Naive thymus-derived CD4-positive, alpha-beta T cell (primary cell): Measurements from ENCODE around the gene ICAM3. TPM values are rescaled to one million over a fixed set of nuclear protein-coding genes. Genes with fewer than 3 reads are reported as not detected.
"Not testable (repeated sequence)": the region's sequence is repeated elsewhere in the genome, so short reads cannot be mapped to it uniquely, and the experiment has no call there.

Experiments
- ATAC-seq: fragments of 150-1000 bp; cut with Tn5 transposase; 2 replicates; pipeline ENCODE4 v1.10.0; 2021; ENCODE audit warnings: mild to moderate bottlenecking, moderate library complexity
- CTCF ChIA-PET: fragments of 350-600 bp; sonication (Branson Sonifier 250); formaldehyde crosslinking; loops from one replicate; lab custom pipeline; 2021; ENCODE audit warnings: antibody characterized with exemption; lab: Charles Lee
- POLR2A ChIA-PET: fragments of 350-600 bp; sonication (Branson Sonifier 250); formaldehyde crosslinking; loops from one replicate; lab custom pipeline; 2021; ENCODE audit warnings: antibody characterized with exemption, inconsistent platforms; lab: Charles Lee
- DNase-seq, 9 donors: peaks; one replicate each; pipeline versions ENCODE4 v3.0.0 to v3.0.0-alpha.2; 2020 to 2022; ENCODE audit warnings: mixed read lengths in 1 of 9
- H3K27ac ChIP-seq: one replicate; pipeline ENCODE4 v1.7.0; 2013; ENCODE audit warnings: mild to moderate bottlenecking, low read depth, low read length, moderate library complexity
- H3K27me3 ChIP-seq, 2 donors: one replicate each; pipeline ENCODE4 v1.7.0; 2013; ENCODE audit warnings: low read length in 2 of 2, mild to moderate bottlenecking in 2 of 2, moderate library complexity in 2 of 2; ENCODE audit not compliant: control insufficient read depth in 2 of 2, insufficient read depth in 2 of 2
- H3K36me3 ChIP-seq, 3 experiments: 1 replicate in 2 of 3; 2 replicates in 1 of 3; pipeline ENCODE4 v1.7.0; 2013; ENCODE audit warnings: low read length in 3 of 3, mild to moderate bottlenecking in 3 of 3, moderate library complexity in 1 of 3; ENCODE audit not compliant: insufficient read depth in 3 of 3, control insufficient read depth in 2 of 3
- H3K4me1 ChIP-seq, 2 donors: one replicate each; pipeline ENCODE4 v1.7.0; 2013; ENCODE audit warnings: low read length in 2 of 2, mild to moderate bottlenecking in 2 of 2, moderate library complexity in 1 of 2; ENCODE audit not compliant: control insufficient read depth in 2 of 2, insufficient read depth in 2 of 2
- H3K4me3 ChIP-seq: 2 replicates; pipeline ENCODE4 v1.7.0; 2013; ENCODE audit warnings: mild to moderate bottlenecking, low read length
- H3K9me3 ChIP-seq, 3 experiments: 1 replicate in 2 of 3; 2 replicates in 1 of 3; pipeline ENCODE4 v1.7.0; 2013; ENCODE audit warnings: low read length in 3 of 3; ENCODE audit not compliant: control insufficient read depth in 2 of 3
- H3K27ac Mint-ChIP-seq, 9 donors: one replicate each; pipeline ENCODE4 v1.8.0; 2020 to 2022; ENCODE audit warnings: mixed read lengths in 9 of 9, mild to moderate bottlenecking in 8 of 9, moderate library complexity in 5 of 9, inconsistent platforms in 2 of 9
- H3K27me3 Mint-ChIP-seq, 5 donors: one replicate each; pipeline ENCODE4 v1.8.0; 2021 to 2022; ENCODE audit warnings: mixed read lengths in 5 of 5, mild to moderate bottlenecking in 1 of 5
- H3K36me3 Mint-ChIP-seq, 5 donors: one replicate each; pipeline ENCODE4 v1.8.0; 2020 to 2022; ENCODE audit warnings: mixed read lengths in 5 of 5, mild to moderate bottlenecking in 3 of 5, inconsistent platforms in 1 of 5
- H3K4me1 Mint-ChIP-seq, 7 donors: one replicate each; pipeline ENCODE4 v1.8.0; 2020 to 2022; ENCODE audit warnings: mixed read lengths in 7 of 7, mild to moderate bottlenecking in 3 of 7, inconsistent platforms in 1 of 7
- H3K4me3 Mint-ChIP-seq, 10 donors: one replicate each; pipeline ENCODE4 v1.8.0; 2020 to 2022; ENCODE audit warnings: mild to moderate bottlenecking in 10 of 10, mixed read lengths in 10 of 10, moderate library complexity in 6 of 10, inconsistent platforms in 2 of 10
- H3K9me3 Mint-ChIP-seq, 11 donors: one replicate each; pipeline ENCODE4 v1.8.0; 2020 to 2022; ENCODE audit warnings: mixed read lengths in 11 of 11, mild to moderate bottlenecking in 4 of 11, inconsistent platforms in 1 of 11, moderate library complexity in 1 of 11
- intact Hi-C, 2 donors: fragments of 100-400 bp; cut with micrococcal nuclease; formaldehyde crosslinking; loops; one replicate each; pipeline ENCODE4 v1.15.1; 2023
- polyA plus RNA-seq, 2 donors: library from polyadenylated mRNA; unstranded; fragments of 300-500 nt; fragmentation: Illumina TruSeq; gene quantifications; one replicate each; pipeline ENCODE4 v1.2.3, GENCODE V29; 2021
- total RNA-seq, 6 experiments: library from RNA in 5 of 6; stranded (reverse) in 5 of 6; gene quantifications; 1 replicate in 5 of 6; 2 replicates in 1 of 6; pipeline ENCODE4 v1.2.3 and lab custom pipeline; 2021 to 2026

ICAM3 gene
- total and polyA plus RNA-seq, 7 experiments from 2014 or later: 165 to 244 (median 195) TPM

DNA sequence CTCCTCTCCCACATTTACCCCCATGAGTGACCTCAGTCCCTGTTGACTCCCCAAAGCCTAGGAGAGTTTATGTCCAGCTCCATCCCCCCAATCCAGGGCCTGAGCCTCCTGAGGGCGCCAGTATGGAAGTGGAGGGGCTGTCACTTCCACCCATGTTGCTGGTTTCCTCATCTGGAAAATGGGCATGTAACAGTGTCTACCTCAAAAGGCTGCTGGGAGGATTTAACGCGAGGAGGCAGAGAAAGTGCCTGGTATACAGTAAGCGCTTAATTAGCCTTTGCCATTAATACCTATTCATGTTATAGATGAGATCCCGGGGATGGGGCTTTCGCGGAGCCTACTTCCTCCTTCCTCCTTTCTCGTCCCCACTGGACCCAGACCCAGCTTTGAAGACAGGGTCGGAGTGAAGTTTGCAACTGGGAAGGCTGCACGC is 40.5 kb upstream of the ICAM3 start:
- H3K9me3 ChIP-seq: no peaks in the 10 kb centered on the region
- peak overlapping the region; percentile 84 for H3K27ac ChIP-seq
- H3K36me3 ChIP-seq: peaks cover 0 to 21% (median 0%) of the 10 kb centered on the region in 3 experiments
- no peak for DNase-seq
- peaks cover 0 to 3% (median 0%) of the 10 kb centered on the region in 5 donors for H3K27me3 Mint-ChIP-seq
- peak overlapping the region; percentile 94 for H3K4me3 ChIP-seq
- H3K9me3 Mint-ChIP-seq: peaks cover 0 to 7% (median 0%) of the 10 kb centered on the region in 11 donors
- intact Hi-C loops: loop anchor here (1.0 to 10.0 kb wide), 7 partner anchors 23 to 445 kb away; partner anchors contain the start of genes CDC37 (in 2 of the 2), ICAM1 (in 2 of the 2), RAVER1 (in 2 of the 2) and DNMT1 (in 1 of the 2)
- H3K4me1 Mint-ChIP-seq: peaks cover 14 to 34% (median 25%) of the 10 kb centered on the region in 7 donors
- peaks cover 5 to 10% of the 10 kb centered on the region in 2 donors for H3K4me1 ChIP-seq
- peak overlapping the region; percentile 93 to 99 (median 94) for H3K4me3 Mint-ChIP-seq
- ATAC-seq: no peak
- ChIA-PET CTCF (interaction anchor here (0.6 to 1.9 kb wide), 6 partner anchors 9 to 121 kb away, joined by 3 to 10 read pairs (median 3); partner anchors contain the start of gene ICAM1), POLR2A (interaction anchor here (0.9 to 2.3 kb wide), 6 partner anchors 9 to 237 kb away, joined by 3 to 10 read pairs (median 4); partner anchors contain the start of genes CDC37 and RAVER1)
- peak overlapping the region; percentile 88 to 97 (median 93) for H3K27ac Mint-ChIP-seq
- H3K36me3 Mint-ChIP-seq: peaks cover 4 to 17% (median 15%) of the 10 kb centered on the region in 5 donors
- no peaks in the 10 kb centered on the region for H3K27me3 ChIP-seq

DNA sequence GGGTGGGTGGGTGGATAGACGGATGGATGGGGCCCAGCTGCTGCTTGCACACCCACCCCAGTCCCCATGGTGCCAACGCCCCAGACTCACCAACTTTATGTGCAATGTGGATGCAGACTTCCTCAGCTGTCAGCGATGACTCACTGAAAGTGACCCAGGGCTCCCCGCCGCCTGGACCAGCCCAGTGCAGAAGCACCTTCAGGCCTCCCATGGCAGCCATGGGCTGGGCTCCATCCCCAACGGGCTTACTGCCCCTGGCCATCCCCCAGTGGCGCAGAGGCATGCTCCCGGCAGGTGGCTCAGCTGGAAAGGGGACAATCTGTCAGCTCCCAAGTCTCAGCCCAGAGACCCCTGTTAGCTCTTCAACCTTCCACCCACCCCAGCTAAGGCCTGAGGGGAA is 38.7 kb upstream of the ICAM3 start:
- Histone ChIP-seq H3K4me3 (no peak overlapping the region), H3K27me3 (no peaks in the 10 kb centered on the region), H3K36me3 (peaks cover 0 to 28% (median 0%) of the 10 kb centered on the region in 3 experiments), H3K9me3 (no peaks in the 10 kb centered on the region), H3K27ac (no peak overlapping the region), H3K4me1 (peaks cover 5 to 10% of the 10 kb centered on the region in 2 donors)
- ATAC-seq (no peak), DNase-seq (no peak)
- Mint-ChIP-seq H3K4me3 (peak overlapping the region in 2 of 10 donors; percentile 20 to 43), H3K9me3 (peaks cover 0 to 7% (median 0%) of the 10 kb centered on the region in 11 donors), H3K36me3 (peaks cover 4 to 20% (median 17%) of the 10 kb centered on the region in 5 donors), H3K27ac (peak overlapping the region in 4 of 9 donors; percentile 9 to 56 (median 40)), H3K4me1 (peaks cover 14 to 35% (median 26%) of the 10 kb centered on the region in 7 donors), H3K27me3 (peaks cover 0 to 3% (median 0%) of the 10 kb centered on the region in 5 donors)
- POLR2A ChIA-PET: no interaction called here
- intact Hi-C loops: no loop called here
- CTCF ChIA-PET: interaction anchor here (0.7 kb wide), 1 partner anchor 10 kb away, joined by 3 read pairs; no protein-coding TSS in a partner anchor

DNA sequence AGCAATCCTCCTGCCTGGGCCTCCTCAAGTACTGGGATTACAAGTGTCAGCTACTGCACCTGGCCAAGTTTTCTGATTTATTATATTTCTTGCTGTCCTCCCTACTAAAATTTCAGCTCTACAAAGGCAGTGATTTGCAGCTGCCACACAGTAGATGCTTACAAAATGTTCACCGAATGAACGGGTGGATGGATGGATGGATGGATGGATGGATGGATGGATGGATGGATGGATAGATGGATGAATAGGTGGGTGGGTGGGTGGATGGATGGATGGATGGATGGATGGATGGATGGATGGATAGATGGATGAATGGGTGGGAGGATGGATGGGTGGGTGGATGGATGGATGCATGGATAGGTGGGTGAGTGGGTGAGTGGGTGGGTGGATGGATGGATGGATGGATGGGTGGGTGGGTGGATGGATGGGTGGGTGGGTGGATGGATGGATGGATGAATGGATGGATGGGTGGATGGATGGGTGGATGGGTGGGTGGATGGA is 37.8 kb upstream of the ICAM3 start:
- peaks cover 14 to 35% (median 26%) of the 10 kb centered on the region in 7 donors for H3K4me1 Mint-ChIP-seq
- H3K4me1 ChIP-seq, H3K27ac ChIP-seq, intact Hi-C loops, DNase-seq, H3K27me3 ChIP-seq, H3K4me3 ChIP-seq, H3K9me3 ChIP-seq, H3K27ac Mint-ChIP-seq, H3K27me3 Mint-ChIP-seq, H3K9me3 Mint-ChIP-seq, CTCF ChIA-PET, ATAC-seq: not testable (repeated sequence)
- POLR2A ChIA-PET: interaction anchor here (0.7 kb wide), 2 partner anchors 187 to 264 kb away, joined by 3 to 7 read pairs; no protein-coding TSS in a partner anchor
- peaks cover 0 to 31% (median 0%) of the 10 kb centered on the region in 3 experiments for H3K36me3 ChIP-seq
- H3K4me3 Mint-ChIP-seq: peak overlapping the region in 1 of 10 donors; percentile 23
- H3K36me3 Mint-ChIP-seq: peaks cover 4 to 20% (median 17%) of the 10 kb centered on the region in 5 donors

DNA sequence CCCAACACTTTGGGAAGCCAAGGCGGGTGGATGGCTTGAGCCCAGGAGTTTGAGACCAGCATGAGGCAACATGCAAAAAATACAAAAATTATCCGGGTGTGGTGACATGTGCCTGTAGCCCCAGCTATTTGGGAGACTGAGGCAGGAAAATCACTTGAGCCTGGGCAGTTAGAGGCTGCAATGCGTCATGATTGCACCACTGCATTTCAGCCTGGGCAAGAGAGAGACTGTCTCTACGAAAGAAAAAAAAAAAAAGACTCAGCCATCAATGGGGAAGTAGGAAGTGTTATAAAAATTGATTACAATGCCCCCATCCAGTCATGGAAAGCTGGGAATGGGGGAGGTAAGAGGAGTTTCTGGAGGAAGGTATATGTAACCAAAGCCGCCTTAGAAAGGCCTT is 35.5 kb upstream of the ICAM3 start:
- POLR2A ChIA-PET: no interaction called here
- H3K27ac Mint-ChIP-seq: peak overlapping the region in 2 of 9 donors; percentile 28 to 49

DNA sequence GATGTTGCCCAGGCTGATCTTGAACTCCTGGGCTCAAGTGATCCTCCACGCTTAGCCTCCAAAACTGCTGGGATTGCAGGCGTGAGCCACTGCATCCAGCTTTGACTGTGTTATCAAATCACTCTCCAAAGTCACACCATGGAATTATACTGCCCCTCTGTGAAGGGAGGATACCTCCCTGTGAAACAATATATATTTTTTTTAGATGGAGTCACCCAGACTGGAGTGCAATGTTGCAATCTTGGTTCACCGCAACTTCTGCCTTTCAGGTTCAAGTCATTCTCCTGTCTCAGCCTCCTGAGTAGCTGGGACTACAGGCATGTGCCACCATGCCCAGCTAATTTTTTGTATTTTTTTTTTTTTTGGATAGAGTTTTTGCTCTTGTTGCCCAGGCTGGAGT is 33.3 kb upstream of the ICAM3 start:
- ChIA-PET POLR2A (no interaction called here), CTCF (interaction anchor here (0.9 to 1.4 kb wide), 2 partner anchors 101 to 393 kb away, joined by 3 to 4 read pairs; no protein-coding TSS in a partner anchor)
- Mint-ChIP-seq H3K4me1 (peaks cover 4 to 8% (median 5%) of the 10 kb centered on the region in 7 donors), H3K27ac (no peak overlapping the region), H3K27me3 (no peaks in the 10 kb centered on the region), H3K9me3 (no peaks in the 10 kb centered on the region), H3K36me3 (peaks cover 0 to 22% (median 9%) of the 10 kb centered on the region in 5 donors), H3K4me3 (no peak overlapping the region)
- no peak for DNase-seq
- peaks cover 4 to 45% (median 5%) of the 10 kb centered on the region in 3 experiments for H3K36me3 ChIP-seq
- intact Hi-C loops: no loop called here
- H3K9me3 ChIP-seq: no peaks in the 10 kb centered on the region
- no peaks in the 10 kb centered on the region for H3K27me3 ChIP-seq
- peak; percentile 74 for ATAC-seq
- H3K27ac ChIP-seq: no peak overlapping the region
- no peaks in the 10 kb centered on the region for H3K4me1 ChIP-seq
- H3K4me3 ChIP-seq: no peak overlapping the region

More for the DNA sequence above, 35.5 kb upstream of the ICAM3 start:
- no peak for ATAC-seq
- H3K9me3 Mint-ChIP-seq: peaks cover 0 to 2% (median 0%) of the 10 kb centered on the region in 11 donors
- H3K9me3 ChIP-seq: no peaks in the 10 kb centered on the region
- H3K36me3 ChIP-seq: peaks cover 0 to 30% (median 0%) of the 10 kb centered on the region in 3 experiments
- H3K36me3 Mint-ChIP-seq: peaks cover 0 to 20% (median 12%) of the 10 kb centered on the region in 5 donors
- DNase-seq: no peak
- H3K4me3 Mint-ChIP-seq: no peak overlapping the region
- H3K27ac ChIP-seq: no peak overlapping the region
- intact Hi-C loops: no loop called here
- no peaks in the 10 kb centered on the region for H3K27me3 ChIP-seq
- no peak overlapping the region for H3K4me3 ChIP-seq
- peaks cover 0 to 4% of the 10 kb centered on the region in 2 donors for H3K4me1 ChIP-seq
- H3K4me1 Mint-ChIP-seq: peaks cover 6 to 21% (median 16%) of the 10 kb centered on the region in 7 donors
- CTCF ChIA-PET: no interaction called here
- H3K27me3 Mint-ChIP-seq: no peaks in the 10 kb centered on the region

DNA sequence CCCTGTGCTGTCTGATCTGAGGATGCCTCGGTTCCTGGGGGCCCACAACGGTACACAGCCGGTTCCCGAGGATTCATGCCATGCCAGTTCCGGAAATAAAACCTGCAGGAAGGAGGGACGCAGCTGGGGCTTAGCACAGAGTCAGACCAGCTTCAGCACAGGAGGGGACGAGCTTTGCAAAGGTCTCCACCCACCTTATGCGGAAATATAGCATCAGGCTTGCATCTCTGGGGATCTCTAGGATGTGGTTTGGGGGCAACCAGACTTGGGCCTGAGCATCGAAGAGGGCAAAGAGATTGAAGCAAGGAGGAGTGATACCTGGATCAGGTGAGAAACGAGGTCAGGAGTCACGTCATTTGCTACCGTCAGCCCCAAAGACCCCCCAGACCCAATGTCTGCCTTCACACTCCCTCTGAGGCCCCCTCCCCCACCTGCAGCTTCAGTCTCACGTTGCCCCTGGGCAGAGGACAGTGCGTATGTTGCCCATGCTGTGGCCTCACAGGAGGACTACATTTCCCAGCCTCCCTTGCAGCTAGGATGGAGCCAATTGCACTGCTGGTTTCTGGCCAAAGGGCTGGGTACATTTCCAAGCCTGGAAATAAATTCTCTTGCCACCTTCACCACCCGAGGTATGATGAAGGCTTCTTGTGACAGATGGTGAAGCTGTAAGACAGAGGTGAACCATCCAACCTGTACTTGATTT is 28.8 kb upstream of the ICAM3 start:
- ChIA-PET POLR2A (interaction anchor here (0.6 kb wide), 2 partner anchors 18 to 95 kb away, joined by 3 read pairs; no protein-coding TSS in a partner anchor), CTCF (no interaction called here)
- Histone ChIP-seq H3K36me3 (peaks cover 4 to 62% (median 10%) of the 10 kb centered on the region in 3 experiments), H3K4me3 (no peak overlapping the region), H3K27ac (no peak overlapping the region), H3K9me3 (no peaks in the 10 kb centered on the region), H3K27me3 (no peaks in the 10 kb centered on the region), H3K4me1 (no peaks in the 10 kb centered on the region)
- no peak overlapping the region for H3K27ac Mint-ChIP-seq
- H3K4me1 Mint-ChIP-seq: peaks cover 0 to 6% (median 0%) of the 10 kb centered on the region in 7 donors
- no peaks in the 10 kb centered on the region for H3K9me3 Mint-ChIP-seq
- peaks cover 0 to 18% (median 9%) of the 10 kb centered on the region in 5 donors for H3K36me3 Mint-ChIP-seq
- intact Hi-C loops: no loop called here
- DNase-seq (no peak), ATAC-seq (no peak)
- no peak overlapping the region for H3K4me3 Mint-ChIP-seq
- no peaks in the 10 kb centered on the region for H3K27me3 Mint-ChIP-seq
